Smooth muscle cell (in vitro differentiated cells): ENCODE measurements around the gene DACH2. TPM values are rescaled to one million over a fixed set of nuclear protein-coding genes. Genes with fewer than 3 reads are reported as not detected.

ENCODE experiments used
- DNase-seq: peaks from one replicate; lab custom pipeline; 2025; ENCODE audit not compliant: unreplicated experiment; lab: John Stamatoyannopoulos, UW
- H2AFZ ChIP-seq: fragments of 200-600 bp; sonication (generic); 2 replicates; pipeline ENCODE4 v1.6.0; 2016; ENCODE audit warnings: antibody characterized with exemption, low read depth, mild to moderate bottlenecking
- H3F3A ChIP-seq: fragments of 200-600 bp; sonication (generic); 2 replicates; pipeline ENCODE4 v1.6.0; 2017; ENCODE audit warnings: antibody characterized with exemption, low read depth
- H3K27ac ChIP-seq: fragments of 200-600 bp; sonication (generic); 2 replicates; pipeline ENCODE4 v1.5.1; 2016; ENCODE audit warnings: low read depth, mild to moderate bottlenecking
- H3K27me3 ChIP-seq: fragments of 200-600 bp; sonication (generic); 2 replicates; pipeline ENCODE4 v1.6.1; 2016; ENCODE audit warnings: low read depth, mild to moderate bottlenecking
- H3K36me3 ChIP-seq: fragments of 200-600 bp; sonication (generic); 2 replicates; pipeline ENCODE4 v1.5.1; 2016; ENCODE audit warnings: low read depth
- H3K4me1 ChIP-seq: fragments of 200-600 bp; sonication (generic); 2 replicates; pipeline ENCODE4 v1.5.1; 2016; ENCODE audit warnings: low read depth
- H3K4me2 ChIP-seq: fragments of 200-600 bp; sonication (generic); 2 replicates; pipeline ENCODE4 v1.6.0; 2016; ENCODE audit warnings: mild to moderate bottlenecking
- H3K4me3 ChIP-seq: fragments of 200-600 bp; sonication (generic); 2 replicates; pipeline ENCODE4 v1.5.1; 2016; ENCODE audit warnings: mild to moderate bottlenecking
- H3K79me2 ChIP-seq: fragments of 200-600 bp; sonication (generic); 2 replicates; pipeline ENCODE4 v1.6.0; 2016; ENCODE audit warnings: low read depth, mild to moderate bottlenecking
- H3K9ac ChIP-seq: fragments of 200-600 bp; sonication (generic); 2 replicates; pipeline ENCODE4 v1.6.0; 2016; ENCODE audit warnings: low read depth
- H3K9me3 ChIP-seq: fragments of 200-600 bp; sonication (generic); replicated peaks from 2 replicates; pipeline ENCODE4 v1.5.1; 2016; ENCODE audit warnings: low read depth
- H4K20me1 ChIP-seq: fragments of 200-600 bp; sonication (generic); 2 replicates; pipeline ENCODE4 v1.6.0; 2016; ENCODE audit warnings: low read depth
- WGBS: methylation state at CpG from one replicate; pipeline ENCODE4 v1.1.7; 2016; ENCODE audit warnings: low lambda C conversion rate; 5-methylcytosine and 5-hydroxymethylcytosine counted together
- polyA plus RNA-seq: library from polyadenylated mRNA; unstranded; fragments of >200 nt; fragmentation: Nextera tagmentation; extraction: Ambion mirVana; gene quantifications from 2 replicates; pipeline ENCODE4 v1.2.1, GENCODE V29; 2016
- total RNA-seq: library from RNA; depleted of rRNA; stranded (reverse); fragments of >200 nt; gene quantifications from 2 replicates; pipeline ENCODE4 v1.2.3, GENCODE V29; 2014
- TF ChIP-seq, protein P1 (sequence below): fragments of 200-600 bp; sonication (generic); IDR thresholded peaks from 2 replicates; pipeline ENCODE4 v1.5.1; 2017; ENCODE audit warnings: borderline replicate concordance, mild to moderate bottlenecking, antibody characterized with exemption; ENCODE audit not compliant: insufficient read depth, poor library complexity, severe bottlenecking

Gene DACH2
- total and polyA plus RNA-seq, 2 experiments from 2014 or later, result 0.13 to 0.30 TPM

DNA sequence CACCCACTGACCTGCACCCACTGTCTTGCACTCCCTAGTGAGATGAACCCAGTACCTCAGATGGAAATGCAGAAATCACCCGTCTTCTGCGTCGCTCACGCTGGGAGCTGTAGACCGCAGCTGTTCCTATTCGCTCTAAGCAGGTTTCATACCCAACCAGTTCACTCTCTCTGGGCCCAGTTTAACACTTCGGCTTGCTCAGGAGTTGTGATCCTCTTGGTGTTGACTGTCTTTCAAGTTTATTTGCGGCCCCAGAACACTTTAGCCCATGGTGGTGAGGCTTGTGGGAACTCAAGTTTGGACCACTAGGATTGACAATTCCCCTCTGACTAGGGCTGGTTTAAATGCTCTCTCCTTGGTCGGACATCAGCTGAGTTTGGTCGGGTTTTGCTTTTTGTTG, 147.0 kb downstream of the DACH2 start:
- H3K4me3 ChIP-seq, result no peak overlapping the region
- H4K20me1 ChIP-seq, result no peaks in the 10 kb centered on the region
- H3K9ac ChIP-seq, result no peak overlapping the region
- H3F3A ChIP-seq, result no peaks in the 10 kb centered on the region
- no peak overlapping the region for H2AFZ ChIP-seq
- no peaks in the 10 kb centered on the region for H3K4me1 ChIP-seq
- DNase-seq, result no peak
- no peak overlapping the region for H3K4me2 ChIP-seq
- TF ChIP-seq, protein P1, sequence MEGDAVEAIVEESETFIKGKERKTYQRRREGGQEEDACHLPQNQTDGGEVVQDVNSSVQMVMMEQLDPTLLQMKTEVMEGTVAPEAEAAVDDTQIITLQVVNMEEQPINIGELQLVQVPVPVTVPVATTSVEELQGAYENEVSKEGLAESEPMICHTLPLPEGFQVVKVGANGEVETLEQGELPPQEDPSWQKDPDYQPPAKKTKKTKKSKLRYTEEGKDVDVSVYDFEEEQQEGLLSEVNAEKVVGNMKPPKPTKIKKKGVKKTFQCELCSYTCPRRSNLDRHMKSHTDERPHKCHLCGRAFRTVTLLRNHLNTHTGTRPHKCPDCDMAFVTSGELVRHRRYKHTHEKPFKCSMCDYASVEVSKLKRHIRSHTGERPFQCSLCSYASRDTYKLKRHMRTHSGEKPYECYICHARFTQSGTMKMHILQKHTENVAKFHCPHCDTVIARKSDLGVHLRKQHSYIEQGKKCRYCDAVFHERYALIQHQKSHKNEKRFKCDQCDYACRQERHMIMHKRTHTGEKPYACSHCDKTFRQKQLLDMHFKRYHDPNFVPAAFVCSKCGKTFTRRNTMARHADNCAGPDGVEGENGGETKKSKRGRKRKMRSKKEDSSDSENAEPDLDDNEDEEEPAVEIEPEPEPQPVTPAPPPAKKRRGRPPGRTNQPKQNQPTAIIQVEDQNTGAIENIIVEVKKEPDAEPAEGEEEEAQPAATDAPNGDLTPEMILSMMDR, result no peak
- H3K27ac ChIP-seq, result no peak overlapping the region
- H3K36me3 ChIP-seq, result no peaks in the 10 kb centered on the region
- H3K9me3 ChIP-seq, result peaks cover 3% of the 10 kb centered on the region
- H3K79me2 ChIP-seq, result no peaks in the 10 kb centered on the region
- WGBS, result 77% methylated on average over 10 of the region's 10 CpGs
- no peaks in the 10 kb centered on the region for H3K27me3 ChIP-seq

DNA sequence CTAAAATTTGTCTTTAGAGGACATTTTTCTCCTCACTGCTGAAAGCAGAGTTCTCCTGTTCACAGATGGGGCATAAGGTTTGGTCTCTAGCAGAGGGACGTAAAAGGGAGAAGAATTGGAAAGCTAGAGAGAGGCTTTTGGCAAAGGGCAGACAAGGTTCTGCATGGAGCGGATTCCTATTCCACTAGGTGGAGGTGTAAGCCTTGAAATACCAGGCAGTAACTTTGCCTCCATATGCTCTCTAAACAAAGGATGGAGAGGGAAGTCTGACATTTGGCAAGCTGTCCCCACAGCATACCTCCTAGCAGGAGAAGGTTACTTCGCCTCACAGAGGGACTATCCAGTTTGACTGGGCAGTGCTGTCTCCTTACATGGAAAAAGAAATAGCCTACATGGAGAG, 174.7 kb downstream of the DACH2 start:
- no peaks in the 10 kb centered on the region for H3K27me3 ChIP-seq
- H3K9ac ChIP-seq, result no peak overlapping the region
- no peaks in the 10 kb centered on the region for H3K79me2 ChIP-seq
- no peak overlapping the region for H3K4me2 ChIP-seq
- no peaks in the 10 kb centered on the region for H3K36me3 ChIP-seq
- no peak overlapping the region for H2AFZ ChIP-seq
- no peak overlapping the region for H3K4me3 ChIP-seq
- H4K20me1 ChIP-seq, result no peaks in the 10 kb centered on the region
- H3K4me1 ChIP-seq, result no peaks in the 10 kb centered on the region
- 79% methylated on average over 3 of the region's 3 CpGs for WGBS
- no peaks in the 10 kb centered on the region for H3F3A ChIP-seq
- DNase-seq, result no peak
- no peak overlapping the region for H3K27ac ChIP-seq
- no peaks in the 10 kb centered on the region for H3K9me3 ChIP-seq
- TF ChIP-seq, protein P1, result no peak

DNA sequence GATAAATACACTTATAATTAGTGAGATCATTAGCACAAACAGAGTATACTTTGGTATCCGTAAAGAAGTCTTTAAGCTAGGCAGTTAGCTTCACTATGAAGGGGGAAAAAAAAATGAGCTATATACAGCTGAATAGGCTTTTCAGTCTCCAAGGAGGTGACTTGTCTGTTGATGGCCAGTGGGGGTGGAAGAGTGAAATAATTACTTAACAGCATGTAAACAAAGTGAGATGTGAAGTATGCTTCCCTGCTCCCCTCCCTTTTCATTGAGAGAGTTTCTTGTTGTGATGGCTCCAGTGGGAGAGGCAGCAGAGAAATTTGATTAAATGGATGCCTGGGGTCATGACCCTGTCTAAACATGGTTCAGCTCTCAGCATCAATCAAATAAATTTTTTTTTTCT, 180.9 kb downstream of the DACH2 start:
- Histone ChIP-seq H4K20me1 (no peaks in the 10 kb centered on the region), H3K9me3 (no peaks in the 10 kb centered on the region), H3K27ac (no peak overlapping the region), H3K36me3 (no peaks in the 10 kb centered on the region), H3K4me2 (no peak overlapping the region), H3K27me3 (no peaks in the 10 kb centered on the region), H3K79me2 (no peaks in the 10 kb centered on the region), H2AFZ (no peak overlapping the region), H3K4me1 (no peaks in the 10 kb centered on the region), H3K9ac (no peak overlapping the region), H3F3A (no peaks in the 10 kb centered on the region), H3K4me3 (no peak overlapping the region)
- 92% methylated on average over 1 of the region's 1 CpG for WGBS
- TF ChIP-seq, protein P1, result no peak
- DNase-seq, result no peak

DNA sequence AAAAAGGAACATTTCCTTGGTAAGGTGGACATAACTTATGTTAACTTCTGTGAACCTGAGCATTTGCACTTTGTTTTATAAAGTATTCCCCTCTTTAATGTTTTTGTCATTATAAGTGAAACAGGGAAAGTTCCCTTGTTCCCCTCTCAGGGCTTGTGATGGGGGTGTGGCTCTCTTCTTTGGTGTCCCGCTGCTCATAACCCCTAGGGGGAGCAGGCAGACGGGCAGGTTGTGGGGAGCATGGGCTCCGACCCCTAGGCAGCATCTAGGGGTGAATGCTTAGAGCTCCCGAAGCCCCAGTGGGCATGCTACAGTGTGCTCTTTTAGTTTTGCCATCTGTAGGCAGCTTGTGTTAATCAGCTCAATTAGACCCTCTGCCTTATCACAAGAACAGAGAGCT, 200.4 kb downstream of the DACH2 start:
- Histone ChIP-seq H3K9ac (no peak overlapping the region), H3K27ac (no peak overlapping the region), H3F3A (no peaks in the 10 kb centered on the region), H3K36me3 (no peaks in the 10 kb centered on the region), H3K4me3 (no peak overlapping the region), H3K4me2 (no peak overlapping the region), H3K79me2 (no peaks in the 10 kb centered on the region), H2AFZ (no peak overlapping the region), H3K27me3 (no peaks in the 10 kb centered on the region), H3K9me3 (no peaks in the 10 kb centered on the region), H3K4me1 (no peaks in the 10 kb centered on the region), H4K20me1 (no peaks in the 10 kb centered on the region)
- WGBS, result 31% methylated on average over 4 of the region's 4 CpGs
- no peak for DNase-seq
- TF ChIP-seq, protein P1, result no peak
